GM21447 (cell line): ENCODE data around the gene LZTFL1.

Experiments
- ATAC-seq: cut with Tn5 transposase; IDR thresholded peaks from one replicate; pipeline ENCODE4 v1.9.1; 2021; ENCODE audit not compliant: unreplicated experiment

The LZTFL1 gene

GRCh38 chr3:45814322-45814721 is 27.6 kb downstream of the LZTFL1 start:
- no peak for ATAC-seq

DNA sequence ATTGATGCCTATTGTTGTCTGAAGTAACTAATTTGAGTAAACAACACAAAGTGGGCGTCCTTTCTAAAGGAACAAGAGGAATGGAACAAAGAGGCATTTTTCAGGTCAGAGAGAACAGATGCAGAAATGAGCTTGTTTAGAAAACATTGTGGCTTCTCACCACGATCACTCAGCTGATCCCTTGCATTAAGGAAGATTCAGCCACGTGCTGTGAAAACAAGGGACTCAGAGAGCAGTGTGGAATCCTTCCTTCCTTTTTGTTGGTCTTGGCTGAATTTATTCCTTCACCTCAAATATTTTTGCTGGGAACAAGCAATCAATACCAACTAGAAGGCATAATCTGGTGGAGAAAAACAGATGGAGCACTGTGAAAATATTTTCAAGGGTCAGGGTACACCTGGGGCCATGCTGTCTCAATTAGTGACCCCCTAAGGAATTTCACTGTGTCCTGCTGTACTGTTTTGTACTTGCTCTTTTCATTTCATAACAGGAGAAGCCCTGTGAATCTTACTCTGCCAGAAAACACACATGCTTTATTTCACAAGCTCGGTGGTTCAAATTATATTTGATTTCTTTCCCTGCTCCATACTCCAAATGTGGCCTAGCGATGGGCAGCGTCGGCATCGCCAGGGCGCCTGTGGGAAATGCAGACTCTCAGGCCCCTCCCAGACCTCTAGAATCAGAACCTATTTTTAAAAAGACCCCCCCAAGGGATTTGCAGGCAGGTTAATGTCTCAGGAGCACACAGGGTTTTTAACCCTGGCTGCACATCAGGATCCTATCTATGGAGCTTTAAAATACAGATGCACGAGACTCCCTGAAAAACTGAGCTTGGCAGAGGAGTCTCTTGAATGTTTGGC is 34.0 kb downstream of the LZTFL1 start:
- no peak for ATAC-seq

DNA sequence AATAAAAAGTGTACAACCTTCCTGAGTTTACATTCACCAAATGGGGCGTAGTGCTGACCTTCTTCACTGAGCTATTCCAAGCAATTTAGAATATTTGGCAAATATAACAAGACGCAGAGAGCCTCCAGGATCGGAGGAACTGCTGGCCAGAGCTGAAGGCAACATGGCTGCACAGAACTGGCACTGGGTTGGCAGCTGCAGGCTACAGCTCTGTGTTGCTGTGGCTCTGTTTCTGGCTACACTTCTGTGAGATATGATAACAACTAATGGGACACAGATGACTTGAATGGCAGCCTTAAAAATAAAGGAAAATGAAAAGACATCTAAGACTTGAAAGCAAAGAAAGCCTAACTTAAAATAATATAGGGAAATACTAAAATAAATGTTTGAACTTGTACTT is 34.8 kb downstream of the LZTFL1 start:
- ATAC-seq, result no peak

- ATAC-seq, result no peak
Measured at GRCh38 chr3:45806072-45806471, 35.8 kb downstream of the LZTFL1 start.

- ATAC-seq, result no peak
Measured at GRCh38 chr3:45803252-45803935, 38.5 kb downstream of the LZTFL1 start.

DNA sequence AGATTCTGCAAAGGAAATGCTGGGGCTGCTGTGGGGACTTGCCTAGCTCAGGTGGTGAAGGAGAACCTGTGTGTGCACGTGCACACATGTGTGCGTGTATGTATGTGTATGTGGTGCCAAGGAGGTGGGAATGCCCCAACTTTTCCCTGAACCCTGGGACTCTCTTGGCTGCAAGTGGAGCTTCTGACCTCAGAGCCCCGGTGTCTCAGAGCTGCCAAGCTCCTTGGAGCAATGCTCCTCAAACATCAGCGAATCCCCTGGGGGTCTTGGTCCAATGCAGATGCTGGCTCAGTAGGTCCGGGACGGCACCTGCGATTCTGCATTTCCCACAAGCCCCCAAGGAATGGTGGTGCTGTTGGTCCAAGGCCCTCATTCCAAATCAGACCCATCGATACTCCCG is 39.8 kb downstream of the LZTFL1 start:
- ATAC-seq, result no peak

- ATAC-seq, result no peak
Measured at GRCh38 chr3:45800611-45801010, 41.3 kb downstream of the LZTFL1 start.

DNA sequence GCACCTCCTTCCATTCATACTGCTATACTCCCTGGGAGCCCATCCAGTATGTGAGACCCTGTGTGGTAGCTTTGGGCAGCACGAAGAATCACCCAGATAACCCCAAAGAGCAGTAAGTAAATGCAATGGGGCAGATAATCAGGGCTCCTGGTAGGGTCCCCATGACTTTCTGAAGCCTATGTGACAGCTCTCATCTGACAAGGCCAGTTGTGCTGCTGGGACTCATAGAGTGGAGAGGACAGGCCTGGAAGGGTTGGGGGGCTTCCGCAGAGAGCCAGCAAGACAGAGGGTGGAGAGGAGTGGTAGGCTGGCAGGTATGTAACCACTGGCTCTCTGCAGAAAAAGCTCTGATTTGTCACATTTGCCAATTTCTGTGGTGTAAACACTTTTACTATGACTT is 42.3 kb downstream of the LZTFL1 start:
- ATAC-seq, result no peak

GRCh38 chr3:45798034-45798433 is 43.9 kb downstream of the LZTFL1 start:
- no peak for ATAC-seq

DNA sequence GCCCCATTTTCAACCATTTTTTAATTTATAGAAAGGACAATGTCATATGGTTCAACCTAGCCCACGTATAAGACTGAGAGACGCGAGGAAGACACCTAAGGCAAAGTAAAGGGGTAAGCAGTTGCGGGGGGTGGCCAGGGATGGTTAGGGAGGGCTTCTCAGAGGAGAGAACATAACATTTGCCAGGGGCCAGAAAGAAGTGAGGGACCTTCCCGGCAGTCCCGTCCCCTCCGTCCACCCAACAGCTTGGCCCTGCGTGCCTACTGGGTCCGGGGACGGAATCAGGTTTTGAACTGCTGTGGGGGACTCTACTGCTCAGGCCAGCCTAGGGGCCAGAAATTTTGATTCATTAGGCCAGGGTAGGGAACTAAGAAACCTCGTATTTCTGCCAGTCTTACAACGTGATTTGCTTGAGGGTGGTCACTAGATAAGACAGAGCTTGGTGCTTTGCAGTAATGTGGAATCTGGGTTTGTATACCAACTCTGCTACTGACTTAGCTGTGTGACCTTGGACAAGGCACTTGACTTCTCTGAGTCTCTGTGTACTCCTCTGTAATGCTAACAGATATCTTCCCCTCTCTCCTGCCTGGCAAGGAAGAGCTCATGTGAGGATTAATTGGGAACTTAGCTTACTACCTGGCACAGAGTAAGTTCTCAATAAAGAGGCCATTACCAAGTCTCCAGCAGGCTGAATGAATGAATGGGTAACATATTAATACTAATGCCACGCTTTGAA is 44.8 kb downstream of the LZTFL1 start:
- ATAC-seq, result no peak

DNA sequence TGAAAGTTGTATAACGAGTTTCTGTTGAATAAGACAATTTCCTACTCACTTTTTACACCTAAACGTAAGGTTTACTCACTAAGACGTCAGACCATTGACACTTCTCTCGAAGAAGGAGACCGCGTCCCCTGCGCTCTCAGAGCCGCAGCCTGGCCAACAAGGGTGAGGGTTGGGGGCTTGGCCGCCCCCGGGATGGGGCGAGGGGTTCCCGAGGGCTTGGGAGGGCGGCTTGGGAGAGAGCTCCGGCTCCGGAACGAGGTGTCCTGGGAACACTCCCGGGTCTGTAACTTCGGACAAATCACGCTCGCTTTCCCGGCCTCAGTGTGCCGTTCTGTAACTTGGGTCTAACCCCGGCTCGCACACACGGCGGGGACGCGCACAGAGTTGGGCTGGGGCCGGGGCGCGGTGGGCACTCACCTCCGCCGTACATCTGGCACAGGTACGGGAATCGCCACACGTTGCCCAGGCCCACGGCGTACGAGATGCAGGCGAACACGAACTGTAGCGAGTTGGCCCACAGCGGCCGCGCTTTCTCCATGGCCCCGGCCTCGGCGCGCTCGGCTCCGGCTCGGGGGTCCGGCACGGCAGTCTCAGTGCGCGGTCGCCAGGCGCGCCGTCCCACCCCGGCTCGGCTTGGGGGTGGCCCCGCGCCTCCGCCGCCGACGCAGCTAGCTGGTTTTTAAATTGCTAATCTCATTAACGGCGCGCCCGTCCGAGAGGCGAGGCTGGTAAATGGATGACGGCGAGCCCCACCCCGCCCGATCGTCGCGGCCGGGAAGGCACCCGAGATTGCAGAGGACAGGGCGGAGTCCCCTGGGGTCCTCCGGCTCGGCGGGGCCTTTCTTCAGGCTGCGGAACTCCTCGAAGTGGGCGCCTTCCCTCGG is 45.8 kb downstream of the LZTFL1 start, which contains the start of gene SLC6A20:
Gene SLC6A20 (minus strand): TSS at position 655 of the 884 bp plus-strand sequence. CDS start 117 bp downstream, at position 538.
- ATAC-seq, result no peak

DNA sequence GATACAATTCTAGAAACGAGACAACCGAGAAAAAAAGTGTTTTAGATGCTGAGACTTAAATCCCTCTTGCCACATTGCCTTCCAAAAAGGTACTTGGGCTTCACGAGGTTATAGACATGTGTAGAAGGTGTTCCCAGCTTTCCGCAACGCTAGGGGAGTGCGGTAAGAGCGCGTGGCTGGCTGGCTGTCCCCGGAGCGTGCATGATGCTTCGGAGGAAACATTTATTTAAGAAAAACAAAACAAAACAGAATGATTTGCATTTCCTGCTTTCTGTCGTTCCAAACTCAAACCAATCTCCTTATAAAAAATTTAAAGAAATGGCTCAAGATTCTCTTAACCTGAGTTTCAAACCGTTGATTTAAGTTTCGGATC is 46.4 kb downstream of the LZTFL1 start:
- no peak for ATAC-seq

DNA sequence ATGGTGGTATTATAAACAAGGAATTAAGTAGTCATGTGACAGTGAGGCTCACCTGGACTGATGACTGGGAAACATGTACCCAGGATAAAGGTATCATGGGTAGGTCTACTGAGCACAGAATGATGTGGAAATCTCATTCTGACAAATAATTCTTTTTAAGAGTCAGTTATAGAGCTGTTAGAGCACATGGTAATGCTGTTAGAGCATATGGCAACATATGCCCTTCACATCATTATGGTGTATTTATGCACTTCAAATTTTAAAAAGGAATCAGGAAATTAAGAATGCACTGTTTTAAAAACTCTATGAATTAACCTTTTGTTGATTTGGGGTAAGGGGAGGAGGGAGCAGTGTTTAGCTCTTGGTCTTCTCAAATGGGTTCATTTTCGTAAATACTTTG is 47.3 kb downstream of the LZTFL1 start:
- no peak for ATAC-seq

- ATAC-seq, result no peak
Measured at GRCh38 chr3:45794177-45794560, 47.8 kb downstream of the LZTFL1 start.

DNA sequence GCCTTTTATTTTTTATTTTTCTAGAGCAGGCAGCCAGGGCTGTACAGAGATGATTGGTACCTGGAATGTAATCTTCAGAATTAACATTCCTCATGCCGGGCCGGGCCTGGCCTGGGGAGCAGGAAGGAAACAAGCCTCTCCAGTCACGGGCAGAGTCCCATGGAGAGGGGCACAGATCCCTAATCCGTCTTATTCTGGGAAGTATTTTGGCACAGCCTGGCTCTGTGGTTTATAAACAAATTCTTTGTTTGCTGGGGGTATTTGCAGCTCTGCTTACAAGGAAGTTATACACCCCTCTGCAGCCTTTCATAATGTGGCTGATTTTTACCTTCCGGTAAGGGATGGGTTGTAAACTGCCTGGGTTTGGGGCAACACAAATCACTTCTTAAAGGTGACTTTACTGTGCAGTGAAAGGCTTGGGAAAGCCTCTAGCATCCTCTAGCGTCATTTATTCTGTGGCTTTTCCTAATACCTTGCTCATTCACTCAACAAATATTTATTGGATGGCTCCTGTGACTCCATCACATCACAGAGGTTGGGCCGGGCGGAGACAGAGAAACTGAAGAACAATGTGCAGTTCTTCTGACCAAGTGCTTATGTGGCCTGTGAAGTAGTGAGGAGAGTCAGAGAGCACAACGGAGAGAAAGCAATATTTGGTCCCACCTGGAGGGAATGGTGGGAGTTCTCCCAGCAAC is 48.3 kb downstream of the LZTFL1 start:
- no peak for ATAC-seq

GRCh38 chr3:45792516-45793172 is 49.3 kb downstream of the LZTFL1 start:
- ATAC-seq, result no peak

DNA sequence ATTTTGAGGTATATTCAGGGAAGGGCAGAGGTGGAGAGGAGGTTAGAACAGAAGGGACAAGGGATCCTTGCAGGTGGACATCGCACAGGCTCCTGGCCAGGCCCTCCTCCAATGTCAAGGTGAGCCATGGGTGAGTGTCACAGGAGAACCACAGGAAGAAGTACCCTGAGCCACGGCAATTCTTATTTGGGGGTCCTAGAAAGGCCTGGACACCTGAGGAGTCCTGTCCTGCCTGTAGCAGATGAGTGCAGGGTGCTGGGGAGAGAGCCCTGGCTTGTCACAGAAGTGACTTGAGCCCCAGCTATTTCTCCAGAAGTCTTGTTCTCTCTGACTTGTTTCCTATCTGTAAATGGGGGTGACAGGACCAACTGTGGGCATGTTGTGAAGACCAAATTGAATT is 49.9 kb downstream of the LZTFL1 start:
- ATAC-seq, result no peak

DNA sequence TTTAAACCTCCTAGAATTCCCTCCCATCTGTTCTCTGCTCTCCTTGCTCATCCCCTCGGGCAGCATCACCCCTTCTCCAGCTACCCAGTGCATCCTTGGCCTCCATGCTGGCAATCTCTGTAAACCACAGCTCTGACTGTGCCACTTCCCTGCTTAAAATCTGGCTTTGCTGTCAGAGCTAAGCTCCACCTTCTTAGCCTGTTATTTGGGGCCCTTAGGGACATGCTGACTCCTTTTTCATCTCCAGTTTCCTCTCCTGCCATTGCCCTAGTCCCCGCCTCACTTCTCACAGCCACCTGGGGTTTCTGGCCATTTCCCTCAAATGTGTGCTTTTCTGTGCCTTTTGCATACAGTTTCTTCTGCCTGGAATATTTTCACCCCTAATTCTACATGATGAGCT is 51.3 kb downstream of the LZTFL1 start:
- ATAC-seq, result no peak

DNA sequence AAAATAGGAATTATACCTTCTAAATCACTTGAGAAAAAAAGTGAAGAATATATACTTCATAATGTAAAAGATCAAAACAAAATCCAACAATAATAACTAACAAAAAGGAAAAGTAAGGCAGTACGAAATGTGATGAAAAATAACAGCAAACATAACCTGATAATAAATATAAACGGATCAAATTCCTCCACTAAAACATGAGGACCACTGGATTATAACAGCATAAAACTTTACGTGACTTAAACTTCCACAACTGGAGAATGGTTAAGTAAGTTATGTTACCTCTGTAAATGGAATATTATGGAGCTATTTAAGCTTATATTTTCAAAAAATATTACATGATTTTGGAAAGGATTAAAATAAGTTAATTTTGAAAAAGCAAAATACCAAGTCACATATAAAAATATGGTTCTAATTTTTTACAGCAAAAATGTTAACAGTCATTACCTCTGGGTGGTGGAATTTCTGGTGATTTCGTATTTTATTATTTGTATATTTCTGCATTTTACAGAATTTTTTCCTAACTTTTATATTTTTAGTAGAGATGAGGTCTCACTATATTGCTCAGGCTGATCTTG is 52.6 kb downstream of the LZTFL1 start:
- ATAC-seq, result no peak
